HCT116 (cell line): Measurements from ENCODE around the gene TMED10. TPM values are rescaled to one million over a fixed set of nuclear protein-coding genes. Genes with fewer than 3 reads are reported as not detected.

Experiments used
- ATAC-seq: fragments of 200-7000 bp; cut with Tn5 transposase; 2 replicates; pipeline ENCODE4 v1.9.1; 2020; ENCODE audit warnings: mild to moderate bottlenecking, moderate library complexity
- BruUV-seq: library from RNA; stranded (reverse); fragments of 400-500 nt; replicated peaks from 2 replicates; lab custom pipeline; 2021; lab: Mats Ljungman, UMichigan
- CTCF ChIA-PET: fragments of 300-600 bp; sonication (Branson Sonifier 250); formaldehyde crosslinking; loops from one replicate; lab custom pipeline; 2021; ENCODE audit warnings: antibody characterized with exemption; lab: Charles Lee
- POLR2A ChIA-PET: fragments of 300-600, 350-600 bp; sonication (Branson Sonifier 250); formaldehyde crosslinking; loops from one replicate; lab custom pipeline; 2021; ENCODE audit warnings: antibody characterized with exemption; lab: Charles Lee
- RAD21 ChIA-PET, 2 experiments: fragments of 300-600 bp; sonication (Branson Sonifier 250); formaldehyde crosslinking; loops; one replicate each; lab custom pipeline; 2023; ENCODE audit warnings: low total read pairs in 2 of 2; ENCODE audit not compliant: uncharacterized antibody in 2 of 2, unreplicated experiment in 2 of 2, low non-redundant PET in 1 of 2; lab: Charles Lee
- DNase-seq: peaks from one replicate; pipeline ENCODE4 v3.0.0-alpha.2; 2010; ENCODE audit warnings: low read depth, low spot score
- H2AFZ ChIP-seq: fragments of 200-600 bp; shearing (Covaris generic), sonication (generic); 2 replicates; pipeline ENCODE4 v1.6.1; 2017; ENCODE audit warnings: low read depth, mixed run types, mixed read lengths, antibody characterized with exemption, low read length; ENCODE audit not compliant: poor library complexity, severe bottlenecking
- H3K27ac ChIP-seq: 2 replicates; pipeline ENCODE4 v1.5.1; 2012; ENCODE audit warnings: low read depth, low read length
- H3K27me3 ChIP-seq: fragments of 200-600 bp; sonication (generic); 2 replicates; pipeline ENCODE4 v1.6.1; 2016; ENCODE audit warnings: mixed run types, low read length, mixed read lengths; ENCODE audit not compliant: insufficient read depth
- H3K36me3 ChIP-seq, 2 experiments: fragments of 200-500 bp in 1 of 2; fragments of 200-600 bp in 1 of 2; sonication (Bioruptor generic) in 1 of 2; sonication (generic) in 1 of 2; 2 replicates each; pipeline versions ENCODE4 v1.5.1 to v1.6.1; 2014 to 2016; ENCODE audit warnings: low read length in 2 of 2, inconsistent platforms in 1 of 2, mixed read lengths in 1 of 2, mixed run types in 1 of 2; ENCODE audit not compliant: insufficient read depth in 2 of 2, control insufficient read depth in 1 of 2
- H3K4me1 ChIP-seq, 2 experiments: fragments of 200-600 bp in 1 of 2; sonication (generic) in 1 of 2; 2 replicates each; pipeline versions ENCODE4 v1.5.1 to v1.6.1; 2012 to 2017; ENCODE audit warnings: low read length in 2 of 2, inconsistent platforms in 1 of 2, mild to moderate bottlenecking in 1 of 2, mixed read lengths in 1 of 2, mixed run types in 1 of 2, moderate library complexity in 1 of 2; ENCODE audit not compliant: insufficient read depth in 2 of 2, control insufficient read depth in 1 of 2
- H3K4me2 ChIP-seq: fragments of 200-600 bp; sonication (generic); 2 replicates; pipeline ENCODE4 v1.6.1; 2017; ENCODE audit warnings: mixed run types, low read length, mixed read lengths
- H3K4me3 ChIP-seq, 2 experiments: fragments of 200-600 bp in 1 of 2; sonication (generic) in 1 of 2; replicated peaks in 1 of 2; 2 replicates each; pipeline ENCODE4 v1.5.1; 2011 to 2016; ENCODE audit warnings: low read length in 2 of 2, control low read depth in 1 of 2, low read depth in 1 of 2, mild to moderate bottlenecking in 1 of 2, mixed read lengths in 1 of 2, mixed run types in 1 of 2
- H3K79me2 ChIP-seq: fragments of 200-600 bp; sonication (generic); 2 replicates; pipeline ENCODE4 v1.6.1; 2017; ENCODE audit warnings: mild to moderate bottlenecking, mixed run types, low read length, moderate library complexity, mixed read lengths; ENCODE audit not compliant: insufficient read depth
- H3K9ac ChIP-seq: fragments of 200-600 bp; sonication (generic); 2 replicates; pipeline ENCODE4 v1.6.1; 2016; ENCODE audit warnings: low read length, mixed read lengths
- H3K9me2 ChIP-seq: fragments of 200-600 bp; sonication (generic), shearing (Covaris generic); 2 replicates; pipeline ENCODE4 v1.6.1; 2017; ENCODE audit warnings: mixed run types, mild to moderate bottlenecking, moderate library complexity; ENCODE audit not compliant: insufficient read depth
- H3K9me3 ChIP-seq, 2 experiments: fragments of 200-500 bp in 1 of 2; fragments of 200-600 bp in 1 of 2; sonication (Bioruptor generic) in 1 of 2; sonication (generic) in 1 of 2; 2 replicates each; pipeline ENCODE4 v1.6.1; 2014 to 2017; ENCODE audit warnings: low read length in 2 of 2, mixed read lengths in 2 of 2, inconsistent platforms in 1 of 2, low read depth in 1 of 2, mild to moderate bottlenecking in 1 of 2, mixed run types in 1 of 2, moderate library complexity in 1 of 2; ENCODE audit not compliant: control insufficient read depth in 1 of 2, insufficient read depth in 1 of 2
- H4K20me1 ChIP-seq: fragments of 200-600 bp; sonication (generic), shearing (Covaris generic); 2 replicates; pipeline ENCODE4 v1.6.1; 2017; ENCODE audit warnings: mixed run types, mild to moderate bottlenecking, moderate library complexity; ENCODE audit not compliant: insufficient read depth
- CEBPB ChIP-seq: IDR thresholded peaks from 2 replicates; pipeline ENCODE4 v1.6.1; 2012; ENCODE audit warnings: low read depth
- CTCF ChIP-seq, 3 experiments: fragments of 200-600 bp in 1 of 3; sonication (generic) in 1 of 3; IDR thresholded peaks in 2 of 3; conservative IDR thresholded peaks in 1 of 3; 2 replicates each; pipeline ENCODE4 v1.5.1; 2012 to 2017; ENCODE audit warnings: low read depth in 2 of 3, low read length in 2 of 3, antibody characterized with exemption in 1 of 3, borderline replicate concordance in 1 of 3, control low read depth in 1 of 3, mild to moderate bottlenecking in 1 of 3, mixed read lengths in 1 of 3, mixed run types in 1 of 3, moderate library complexity in 1 of 3; ENCODE audit not compliant: insufficient read depth in 1 of 3
- EGR1 ChIP-seq: IDR thresholded peaks from 2 replicates; pipeline ENCODE4 v1.6.1; 2012; ENCODE audit warnings: low read depth
- EZH2 ChIP-seq: fragments of 200-600 bp; sonication (generic); IDR thresholded peaks from 2 replicates; pipeline ENCODE4 v1.6.1; 2017; ENCODE audit warnings: antibody characterized with exemption, mixed run types
- EZH2phosphoT487 ChIP-seq: fragments of 200-600 bp; IDR thresholded peaks from 2 replicates; pipeline ENCODE4 v1.6.1; 2018; ENCODE audit warnings: antibody characterized with exemption, borderline replicate concordance
- FOSL1 ChIP-seq: IDR thresholded peaks from 2 replicates; pipeline ENCODE4 v1.6.1; 2012; ENCODE audit warnings: low read depth
- JUND ChIP-seq: IDR thresholded peaks from 2 replicates; pipeline ENCODE4 v1.6.1; 2012
- POLR2A ChIP-seq: IDR thresholded peaks from 2 replicates; pipeline ENCODE4 v1.7.0; 2011; ENCODE audit warnings: borderline replicate concordance; ENCODE audit not compliant: insufficient read depth, insufficient read length; ENCODE audit errors: extremely low read depth
- POLR2AphosphoS5 ChIP-seq: IDR thresholded peaks from 2 replicates; pipeline ENCODE4 v1.6.1; 2011; ENCODE audit warnings: mild to moderate bottlenecking, low read depth, low read length, moderate library complexity
- REST ChIP-seq: IDR thresholded peaks from 2 replicates; pipeline ENCODE4 v1.6.1; 2012; ENCODE audit warnings: low read depth
- SIN3A ChIP-seq: IDR thresholded peaks from 2 replicates; pipeline ENCODE4 v1.6.1; 2012; ENCODE audit warnings: low read depth
- SRF ChIP-seq: IDR thresholded peaks from 2 replicates; pipeline ENCODE4 v1.6.1; 2012; ENCODE audit warnings: low read depth
- TCF7L2 ChIP-seq: IDR thresholded peaks from 2 replicates; pipeline ENCODE4 v1.7.0; 2011; ENCODE audit warnings: borderline replicate concordance, inconsistent platforms; ENCODE audit not compliant: insufficient read depth, insufficient read length; ENCODE audit errors: extremely low read depth
- YY1 ChIP-seq: IDR thresholded peaks from 2 replicates; pipeline ENCODE4 v1.6.1; 2011; ENCODE audit warnings: low read length, low read depth, moderate library complexity, mild to moderate bottlenecking; ENCODE audit not compliant: insufficient replicate concordance; ENCODE audit errors: extremely low read depth
- ZFX ChIP-seq: fragments of 450-650 bp; IDR thresholded peaks from 2 replicates; pipeline ENCODE4 v1.6.1; 2017
- intact Hi-C: fragments of 100-400 bp; cut with micrococcal nuclease; formaldehyde crosslinking; loops from 2 replicates; pipeline ENCODE4 v1.10.0; 2022
- total RNA-seq: library from RNA; stranded (reverse); gene quantifications from one replicate; pipeline ENCODE4 v1.2.1, GENCODE V29; 2021; ENCODE audit not compliant: unreplicated experiment
- TF ChIP-seq, protein P1 (sequence below): IDR thresholded peaks from 2 replicates; pipeline ENCODE4 v1.6.1; 2011; ENCODE audit warnings: mild to moderate bottlenecking, low read length, moderate library complexity; ENCODE audit not compliant: insufficient replicate concordance; ENCODE audit errors: extremely low read depth

TMED10 gene
- total RNA-seq, 1 experiment from 2014 or later, result 303 TPM

DNA sequence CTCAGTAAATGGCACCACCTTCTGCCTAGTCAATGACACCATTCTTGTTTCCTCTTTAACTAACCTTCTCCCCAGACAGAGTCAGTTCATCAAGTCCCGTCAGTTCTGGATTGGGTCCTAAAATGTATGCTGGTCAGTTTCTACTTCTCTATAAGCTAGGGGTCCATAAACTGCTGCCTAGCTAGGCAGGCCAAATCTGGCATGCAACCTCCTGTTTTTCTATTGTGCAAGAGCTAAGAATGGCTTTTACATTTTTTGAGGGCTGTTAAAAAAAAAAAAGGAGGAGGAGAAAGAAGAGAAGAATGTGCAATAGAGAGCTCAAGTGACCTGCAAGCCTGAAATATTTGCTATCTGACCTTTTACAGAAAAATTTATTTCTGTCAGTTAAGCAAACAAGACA, 6.4 kb upstream of the TMED10 start:
- intact Hi-C loops, result no loop called here
- H3K9ac ChIP-seq, result no peak overlapping the region

More for the DNA sequence above, 6.4 kb upstream of the TMED10 start:
- CTCF ChIA-PET, result interaction anchor here (1.0 kb wide), 1 partner anchor 113 kb away, joined by 6 read pairs; no protein-coding TSS in a partner anchor
- no peak overlapping the region for H3K4me2 ChIP-seq
- no TSS peak for BruUV-seq
- peak overlapping the region; percentile 68 for H2AFZ ChIP-seq
- DNase-seq (no peak), ATAC-seq (no peak)
- RAD21 ChIA-PET, result no interaction called here
- no peaks in the 10 kb centered on the region for H4K20me1 ChIP-seq
- H3K36me3 ChIP-seq, result no peaks in the 10 kb centered on the region
- no peaks in the 10 kb centered on the region for H3K27me3 ChIP-seq
- H3K27ac ChIP-seq, result no peak overlapping the region
- no peaks in the 10 kb centered on the region for H3K9me3 ChIP-seq
- TF ChIP-seq REST, result no peak
- TF ChIP-seq, protein P1, sequence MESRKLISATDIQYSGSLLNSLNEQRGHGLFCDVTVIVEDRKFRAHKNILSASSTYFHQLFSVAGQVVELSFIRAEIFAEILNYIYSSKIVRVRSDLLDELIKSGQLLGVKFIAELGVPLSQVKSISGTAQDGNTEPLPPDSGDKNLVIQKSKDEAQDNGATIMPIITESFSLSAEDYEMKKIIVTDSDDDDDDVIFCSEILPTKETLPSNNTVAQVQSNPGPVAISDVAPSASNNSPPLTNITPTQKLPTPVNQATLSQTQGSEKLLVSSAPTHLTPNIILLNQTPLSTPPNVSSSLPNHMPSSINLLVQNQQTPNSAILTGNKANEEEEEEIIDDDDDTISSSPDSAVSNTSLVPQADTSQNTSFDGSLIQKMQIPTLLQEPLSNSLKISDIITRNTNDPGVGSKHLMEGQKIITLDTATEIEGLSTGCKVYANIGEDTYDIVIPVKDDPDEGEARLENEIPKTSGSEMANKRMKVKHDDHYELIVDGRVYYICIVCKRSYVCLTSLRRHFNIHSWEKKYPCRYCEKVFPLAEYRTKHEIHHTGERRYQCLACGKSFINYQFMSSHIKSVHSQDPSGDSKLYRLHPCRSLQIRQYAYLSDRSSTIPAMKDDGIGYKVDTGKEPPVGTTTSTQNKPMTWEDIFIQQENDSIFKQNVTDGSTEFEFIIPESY, result no peak
- no peak for TF ChIP-seq POLR2A
- no peak for TF ChIP-seq CTCF (IDR thresholded peaks at IDR 0.05 in 2 of 3, conservative IDR thresholded peaks at IDR 0.05 in 1 of 3; ENCODE audit: borderline replicate concordance in 1 of 3, insufficient read depth in 1 of 3, low read depth in 2 of 3, low read length in 2 of 3)
- no peak for TF ChIP-seq EZH2phosphoT487
- no peak for TF ChIP-seq POLR2AphosphoS5
- TF ChIP-seq FOSL1, result no peak
- no peak for TF ChIP-seq TCF7L2
- TF ChIP-seq EGR1, result no peak
- no peak for TF ChIP-seq YY1
- no peak for TF ChIP-seq SIN3A
- no peak for TF ChIP-seq SRF
- no peak for TF ChIP-seq CEBPB
- no peak for TF ChIP-seq ZFX
- TF ChIP-seq EZH2, result no peak
- no peak for TF ChIP-seq JUND
- H3K4me3 ChIP-seq, result no peak overlapping the region
- H3K4me1 ChIP-seq, result no peaks in the 10 kb centered on the region; a peak in 1 of 4 replicates
- no peaks in the 10 kb centered on the region for H3K79me2 ChIP-seq
- H3K9me2 ChIP-seq, result no peaks in the 10 kb centered on the region
- POLR2A ChIA-PET, result no interaction called here
